Measurements from ENCODE around the gene LTBP4. TPM values are rescaled to one million over a fixed set of nuclear protein-coding genes. Genes with fewer than 3 reads are reported as not detected.

Gene LTBP4
- total RNA-seq: 13.9 and 15.7 TPM in 2 replicates

GRCh38 chr19:40601134-40601974, at the start of gene LTBP4:
LTBP4 (plus strand) TSS chr19:40601369; CDS start chr19:40601388, 19 bp downstream.

GRCh38 chr19:40576585-40577451, 24.4 kb upstream of the LTBP4 start, which contains the start of gene SHKBP1:
SHKBP1 (plus strand) TSS chr19:40576873; CDS start chr19:40576900, 27 bp downstream.

Other genes with a start within 250 kb of the LTBP4 start
- not detected in 2 replicates for gene HIPK4, start 211.2 kb upstream of the LTBP4 start, total RNA-seq
- gene PRX, start 188.0 kb upstream of the LTBP4 start, total RNA-seq: 0.73 and 1.1 TPM in 2 replicates
- gene SERTAD1, start 175.4 kb upstream of the LTBP4 start, total RNA-seq: 38.8 and 43.6 TPM in 2 replicates
- gene SERTAD3, start 157.0 kb upstream of the LTBP4 start, total RNA-seq: 12.6 and 17.0 TPM in 2 replicates
- gene BLVRB, start 135.6 kb upstream of the LTBP4 start, total RNA-seq: 127 and 132 TPM in 2 replicates
- 0.13 and 0.30 TPM in 2 replicates for gene SPTBN4, start 134.4 kb upstream of the LTBP4 start, total RNA-seq
- 89.6 and 112 TPM in 2 replicates for gene SHKBP1, start 24.5 kb upstream of the LTBP4 start, total RNA-seq
- 25.7 and 28.6 TPM in 2 replicates for gene NUMBL, start 89.3 kb downstream of the LTBP4 start, total RNA-seq
- 8.0 and 23.5 TPM in 2 replicates for gene COQ8B, start 115.5 kb downstream of the LTBP4 start, total RNA-seq
- 17.2 and 19.3 TPM in 2 replicates for gene ITPKC, start 115.7 kb downstream of the LTBP4 start, total RNA-seq
- gene ACTMAP, start 149.1 kb downstream of the LTBP4 start, total RNA-seq: 3.6 and 3.8 TPM in 2 replicates
- gene SNRPA, start 149.8 kb downstream of the LTBP4 start, total RNA-seq: 97.3 and 109 TPM in 2 replicates
- gene MIA, start 174.2 kb downstream of the LTBP4 start, total RNA-seq: not detected in 2 replicates
- 25.6 and 34.7 TPM in 2 replicates for gene RAB4B, start 176.9 kb downstream of the LTBP4 start, total RNA-seq
- gene EGLN2, start 197.8 kb downstream of the LTBP4 start, total RNA-seq: 110 and 111 TPM in 2 replicates
- gene CYP2A6, start 249.1 kb downstream of the LTBP4 start, total RNA-seq: not detected in 2 replicates